T-cell (primary cell): ENCODE results near the gene MCM3AP. TPM values are rescaled to one million over a fixed set of nuclear protein-coding genes. Genes with fewer than 3 reads are reported as not detected.

ENCODE experiments used
- ATAC-seq, 4 experiments: fragments of 200-7000 bp in 3 of 4; fragments of 150-1000 bp in 1 of 4; cut with Tn5 transposase; replicated peaks in 1 of 4; 1 replicate in 3 of 4; 2 replicates in 1 of 4; pipeline ENCODE4 v1.10.0; 2021; ENCODE audit warnings: moderate library complexity in 3 of 4, mild to moderate bottlenecking in 2 of 4, moderate number of reproducible peaks in 1 of 4
- CTCF ChIA-PET, 2 donors: fragments of 300-600 bp; sonication (Branson Sonifier 250); formaldehyde crosslinking; loops; one replicate each; lab custom pipeline; 2022; ENCODE audit warnings: antibody characterized with exemption in 2 of 2; lab: Charles Lee
- POLR2A ChIA-PET, 2 donors: fragments of 300-600 bp; sonication (Branson Sonifier 250); formaldehyde crosslinking; loops; one replicate each; lab custom pipeline; 2022; ENCODE audit warnings: antibody characterized with exemption in 2 of 2; lab: Charles Lee
- DNase-seq, 35 experiments: peaks; one replicate each; pipeline versions ENCODE4 v3.0.0 to v3.0.0-alpha.2; 2013 to 2023
- H3K27ac ChIP-seq: one replicate; pipeline ENCODE4 v1.5.1; 2013; ENCODE audit warnings: low read length
- H3K27me3 ChIP-seq, 2 experiments: replicated peaks in 1 of 2; 1 replicate in 1 of 2; 2 replicates in 1 of 2; pipeline versions ENCODE4 v1.6.1 to v1.7.0; 2013; ENCODE audit warnings: low read length in 1 of 2, mixed read lengths in 1 of 2; ENCODE audit not compliant: control insufficient read depth in 2 of 2, insufficient read depth in 2 of 2; ENCODE audit errors: extremely low read depth in 1 of 2
- H3K36me3 ChIP-seq, 2 donors: 1 replicate in 1 of 2; 2 replicates in 1 of 2; pipeline versions ENCODE4 v1.6.1 to v1.7.0; 2013; ENCODE audit warnings: low read length in 1 of 2; ENCODE audit not compliant: control insufficient read depth in 2 of 2, insufficient read depth in 1 of 2; ENCODE audit errors: extremely low read depth in 1 of 2
- H3K4me1 ChIP-seq, 2 experiments: 1 replicate in 1 of 2; 2 replicates in 1 of 2; pipeline versions ENCODE4 v1.6.1 to v1.7.0; 2013; ENCODE audit warnings: low read length in 2 of 2, mixed read lengths in 1 of 2; ENCODE audit not compliant: insufficient read depth in 2 of 2, control insufficient read depth in 1 of 2; ENCODE audit errors: extremely low read depth in 1 of 2
- H3K4me3 ChIP-seq, 2 donors: 1 replicate in 1 of 2; 2 replicates in 1 of 2; pipeline versions ENCODE4 v1.5.1 to v1.7.0; 2013; ENCODE audit warnings: mild to moderate bottlenecking in 2 of 2, low read length in 1 of 2, moderate library complexity in 1 of 2; ENCODE audit not compliant: control insufficient read depth in 1 of 2; ENCODE audit errors: extremely low read depth in 1 of 2
- H3K9me3 ChIP-seq: 2 replicates; pipeline ENCODE4 v1.7.0; 2013
- H3K27ac Mint-ChIP-seq, 2 donors: one replicate each; pipeline ENCODE4 v1.8.0; 2020 to 2021; ENCODE audit warnings: mild to moderate bottlenecking in 2 of 2, mixed read lengths in 2 of 2
- H3K27me3 Mint-ChIP-seq, 2 donors: one replicate each; pipeline ENCODE4 v1.8.0; 2021 to 2022; ENCODE audit warnings: mixed read lengths in 2 of 2
- H3K36me3 Mint-ChIP-seq: one replicate; pipeline ENCODE4 v1.8.0; 2021; ENCODE audit warnings: mixed read lengths
- H3K4me1 Mint-ChIP-seq, 3 donors: one replicate each; pipeline ENCODE4 v1.8.0; 2020 to 2022; ENCODE audit warnings: mixed read lengths in 3 of 3, mild to moderate bottlenecking in 1 of 3
- H3K4me3 Mint-ChIP-seq, 3 donors: one replicate each; pipeline ENCODE4 v1.8.0; 2020 to 2022; ENCODE audit warnings: mild to moderate bottlenecking in 3 of 3, mixed read lengths in 3 of 3, moderate library complexity in 3 of 3
- H3K9me3 Mint-ChIP-seq, 3 donors: one replicate each; pipeline ENCODE4 v1.8.0; 2020 to 2022; ENCODE audit warnings: mixed read lengths in 3 of 3
- WGBS: methylation state at CpG from one replicate; pipeline ENCODE4 v1.1.5; 2013; ENCODE audit warnings: missing lambda C conversion rate; ENCODE audit not compliant: insufficient coverage; 5-methylcytosine and 5-hydroxymethylcytosine counted together
- total RNA-seq, 35 experiments: library from RNA in 6 of 35; stranded (reverse) in 6 of 35; fragments of 120-200 nt in 1 of 35; gene quantifications; one replicate each; pipeline versions ENCODE4 v1.2.1 to v1.2.4 and lab custom pipeline; 2013 to 2026

MCM3AP gene
- 100 to 1,000 TPM; 126 to 180 (median 166) TPM for total RNA-seq
- total RNA-seq (2013): 101 TPM
- total RNA-seq (lab: John Stamatoyannopoulos, UW): 120 to 273 (median 196) reads per million in 29 experiments

GRCh38 chr21:46285206-46285661 lies at the start of gene MCM3AP:
TSS of gene MCM3AP (minus strand) at chr21:46285611. CDS start at chr21:46285286, 325 bp downstream.
- WGBS: no CpG with 5 or more reads among the region's 6 CpGs
- ATAC-seq: no peak
- H3K27ac Mint-ChIP-seq: peak within 1 kb of the TSS; percentile 97 to 98
- peak within 1 kb of the TSS; percentile 75 to 78 for H3K4me3 ChIP-seq
- H3K27me3 ChIP-seq: no peaks in the 10 kb centered on the region
- H3K4me1 ChIP-seq: peaks cover 21 to 53% of the 10 kb centered on the region in 2 experiments
- CTCF ChIA-PET: interaction anchor here in 1 of 2 donors (0.5 to 1.8 kb wide), 2 partner anchors 142 to 170 kb away, joined by 4 to 10 read pairs; no protein-coding TSS in a partner anchor
- H3K27ac ChIP-seq: peak within 1 kb of the TSS; percentile 71
- peaks cover 12 to 31% of the 10 kb centered on the region in 2 donors for H3K36me3 ChIP-seq
- H3K36me3 Mint-ChIP-seq: peaks cover 19% of the 10 kb centered on the region
- H3K4me3 Mint-ChIP-seq: peak within 1 kb of the TSS; percentile 86 to 98 (median 93)
- no peaks in the 10 kb centered on the region for H3K27me3 Mint-ChIP-seq
- no peak for DNase-seq
- POLR2A ChIA-PET: interaction anchor here in 1 of 2 donors (0.8 kb wide), 1 partner anchor 372 kb away, joined by 3 read pairs; no protein-coding TSS in a partner anchor
- no peaks in the 10 kb centered on the region for H3K9me3 Mint-ChIP-seq
- peaks cover 57 to 64% (median 60%) of the 10 kb centered on the region in 3 donors for H3K4me1 Mint-ChIP-seq
- H3K9me3 ChIP-seq: no peaks in the 10 kb centered on the region

DNA sequence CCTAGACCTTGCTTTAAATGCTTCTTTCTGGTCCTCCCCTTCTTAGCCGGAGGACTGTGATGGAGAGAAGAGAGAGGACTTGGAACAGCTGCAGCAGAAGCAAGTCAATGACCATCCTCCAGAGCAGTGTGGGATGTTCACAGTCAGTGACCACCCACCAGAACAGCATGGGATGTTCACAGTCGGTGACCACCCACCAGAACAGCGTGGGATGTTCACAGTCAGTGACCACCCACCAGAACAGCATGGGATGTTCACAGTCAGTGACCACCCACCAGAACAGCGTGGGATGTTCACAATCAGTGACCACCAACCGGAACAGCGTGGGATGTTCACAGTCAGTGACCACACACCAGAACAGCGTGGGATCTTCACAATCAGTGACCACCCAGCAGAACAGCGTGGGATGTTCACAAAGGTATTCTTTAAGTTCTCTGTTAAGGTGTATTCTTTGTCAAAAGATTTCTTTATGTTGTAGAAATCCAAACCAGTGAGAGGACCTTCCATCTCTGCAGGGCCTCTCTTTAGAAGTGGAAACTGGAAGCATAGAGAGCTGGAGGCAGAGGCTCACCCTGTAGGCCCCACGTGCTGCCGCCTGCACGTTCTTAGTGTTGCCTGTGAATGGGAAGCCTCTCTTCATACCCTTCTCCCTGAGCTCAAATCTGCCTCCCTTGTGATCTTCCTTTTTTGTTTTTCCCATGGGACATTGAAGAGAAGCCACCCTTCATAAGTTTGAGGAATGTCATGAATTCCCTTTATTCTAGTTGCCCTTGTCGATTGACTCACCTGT lies 49.1 kb upstream of the MCM3AP start:
- Histone ChIP-seq H3K4me1 (no peaks in the 10 kb centered on the region), H3K27me3 (no peaks in the 10 kb centered on the region), H3K27ac (no peak overlapping the region), H3K36me3 (peaks cover 11 to 46% of the 10 kb centered on the region in 2 donors), H3K9me3 (no peaks in the 10 kb centered on the region), H3K4me3 (no peak overlapping the region)
- ChIA-PET POLR2A (interaction anchor here in 1 of 2 donors (0.7 kb wide), 1 partner anchor 12 kb away, joined by 4 read pairs; no protein-coding TSS in a partner anchor), CTCF (interaction anchor here in 1 of 2 donors (0.6 kb wide), 1 partner anchor 180 kb away, joined by 4 read pairs; no protein-coding TSS in a partner anchor)
- H3K27ac Mint-ChIP-seq: no peak overlapping the region
- ATAC-seq (no peak), DNase-seq (no peak)
- WGBS: 100% methylated on average over 3 of the region's 12 CpGs
- peaks cover 39% of the 10 kb centered on the region for H3K36me3 Mint-ChIP-seq
- no peaks in the 10 kb centered on the region for H3K27me3 Mint-ChIP-seq
- no peak overlapping the region for H3K4me3 Mint-ChIP-seq
- H3K9me3 Mint-ChIP-seq: no peaks in the 10 kb centered on the region
- no peaks in the 10 kb centered on the region for H3K4me1 Mint-ChIP-seq

DNA sequence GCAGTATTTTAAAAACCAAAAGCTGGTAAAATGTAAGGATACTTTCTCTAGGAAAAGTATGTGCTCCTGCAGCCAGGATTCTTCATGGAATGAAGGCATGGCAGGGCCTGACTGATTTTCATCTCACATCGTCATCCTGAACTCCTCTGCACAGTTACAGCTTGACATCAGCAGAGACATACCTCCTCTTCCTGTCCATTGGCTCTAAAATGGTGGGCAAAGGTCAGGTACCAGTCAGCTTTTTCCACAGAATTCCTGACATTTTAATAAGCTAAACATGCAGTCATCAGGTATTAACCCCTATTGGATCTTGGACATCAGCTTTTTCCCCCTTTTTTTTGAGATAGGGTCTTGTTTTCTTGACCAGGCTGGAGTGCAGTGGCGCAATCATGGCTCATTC lies 44.4 kb upstream of the MCM3AP start:
- Mint-ChIP-seq H3K27me3 (no peaks in the 10 kb centered on the region), H3K27ac (no peak overlapping the region), H3K36me3 (peaks cover 16% of the 10 kb centered on the region), H3K4me3 (no peak overlapping the region), H3K4me1 (peaks cover 12 to 15% (median 13%) of the 10 kb centered on the region in 3 donors), H3K9me3 (no peaks in the 10 kb centered on the region)
- peaks cover 2 to 35% of the 10 kb centered on the region in 2 donors for H3K36me3 ChIP-seq
- DNase-seq: no peak
- POLR2A ChIA-PET: no interaction called here
- ATAC-seq: no peak
- H3K27me3 ChIP-seq: no peaks in the 10 kb centered on the region
- no peak overlapping the region for H3K4me3 ChIP-seq
- H3K9me3 ChIP-seq: no peaks in the 10 kb centered on the region
- CTCF ChIA-PET: no interaction called here
- WGBS: 83% methylated on average over 1 of the region's 2 CpGs
- H3K27ac ChIP-seq: no peak overlapping the region
- H3K4me1 ChIP-seq: peaks cover 6 to 8% of the 10 kb centered on the region in 2 experiments

GRCh38 chr21:46328151-46328550 lies 42.7 kb upstream of the MCM3AP start:
- H3K4me3 Mint-ChIP-seq: no peak overlapping the region
- no peak overlapping the region for H3K27ac Mint-ChIP-seq

GRCh38 chr21:46327711-46328110 lies 42.3 kb upstream of the MCM3AP start:
- Histone ChIP-seq H3K36me3 (peaks cover 2 to 30% of the 10 kb centered on the region in 2 donors), H3K4me3 (no peak overlapping the region), H3K27me3 (no peaks in the 10 kb centered on the region), H3K27ac (no peak overlapping the region), H3K4me1 (peaks cover 8 to 18% of the 10 kb centered on the region in 2 experiments), H3K9me3 (no peaks in the 10 kb centered on the region)
- H3K36me3 Mint-ChIP-seq: peaks cover 16% of the 10 kb centered on the region
- ChIA-PET POLR2A (no interaction called here), CTCF (no interaction called here)
- H3K27me3 Mint-ChIP-seq: no peaks in the 10 kb centered on the region
- peaks cover 17 to 21% (median 19%) of the 10 kb centered on the region in 3 donors for H3K4me1 Mint-ChIP-seq
- H3K27ac Mint-ChIP-seq: no peak overlapping the region
- H3K4me3 Mint-ChIP-seq: no peak overlapping the region
- DNase-seq (no peak), ATAC-seq (no peak)
- H3K9me3 Mint-ChIP-seq: no peaks in the 10 kb centered on the region
- 97% methylated on average over 3 of the region's 4 CpGs for WGBS

More at GRCh38 chr21:46328151-46328550, 42.7 kb upstream of the MCM3AP start:
- no peaks in the 10 kb centered on the region for H3K27me3 ChIP-seq
- no peaks in the 10 kb centered on the region for H3K9me3 Mint-ChIP-seq
- no peak overlapping the region for H3K4me3 ChIP-seq
- peaks cover 2 to 30% of the 10 kb centered on the region in 2 donors for H3K36me3 ChIP-seq
- H3K9me3 ChIP-seq: no peaks in the 10 kb centered on the region
- H3K36me3 Mint-ChIP-seq: peaks cover 16% of the 10 kb centered on the region
- H3K27ac ChIP-seq: no peak overlapping the region
- no peaks in the 10 kb centered on the region for H3K27me3 Mint-ChIP-seq
- no peak for DNase-seq
- H3K4me1 ChIP-seq: peaks cover 6 to 13% of the 10 kb centered on the region in 2 experiments
- H3K4me1 Mint-ChIP-seq: peaks cover 13 to 17% (median 14%) of the 10 kb centered on the region in 3 donors
- no peak for ATAC-seq
- POLR2A ChIA-PET: no interaction called here
- WGBS: 100% methylated on average over 1 of the region's 5 CpGs
- CTCF ChIA-PET: no interaction called here

DNA sequence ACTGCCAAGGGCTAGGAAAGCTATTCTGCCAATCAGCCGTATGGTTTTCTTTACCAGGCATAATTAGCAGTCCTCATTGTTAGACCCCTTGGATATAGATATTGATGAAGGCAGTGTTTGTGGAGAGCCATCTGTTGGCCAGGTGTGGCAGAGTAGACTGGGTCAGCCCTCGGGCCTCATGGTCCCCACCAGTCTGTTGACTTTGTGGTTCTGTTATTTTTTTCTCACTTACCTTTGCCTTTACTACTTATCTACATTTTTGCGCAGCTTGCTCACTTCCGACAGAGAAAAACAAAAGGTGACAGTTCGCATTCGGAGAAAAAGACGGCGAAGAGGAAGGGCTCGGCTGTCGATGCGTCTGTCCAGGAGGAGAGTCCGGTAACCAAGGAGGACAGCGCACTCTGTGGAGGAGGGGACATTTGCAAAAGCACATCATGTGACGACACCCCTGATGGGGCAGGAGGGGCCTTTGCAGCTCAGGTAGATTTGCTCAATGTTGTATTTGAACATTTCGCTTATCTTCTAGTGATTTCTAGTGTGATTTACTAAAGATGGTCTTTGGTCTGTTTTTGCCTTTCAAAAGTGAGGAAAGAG lies 40.8 kb upstream of the MCM3AP start:
- DNase-seq: no peak
- no peaks in the 10 kb centered on the region for H3K27me3 Mint-ChIP-seq
- Histone ChIP-seq H3K27me3 (no peaks in the 10 kb centered on the region), H3K27ac (no peak overlapping the region), H3K9me3 (no peaks in the 10 kb centered on the region), H3K4me1 (peaks cover 16 to 29% of the 10 kb centered on the region in 2 experiments), H3K4me3 (no peak overlapping the region), H3K36me3 (peaks cover 2 to 27% of the 10 kb centered on the region in 2 donors)
- H3K27ac Mint-ChIP-seq: peak overlapping the region in 1 of 2 donors; percentile 31
- WGBS: 100% methylated on average over 7 of the region's 15 CpGs
- peaks cover 11% of the 10 kb centered on the region for H3K36me3 Mint-ChIP-seq
- H3K4me1 Mint-ChIP-seq: peaks cover 28 to 36% (median 31%) of the 10 kb centered on the region in 3 donors
- H3K9me3 Mint-ChIP-seq: no peaks in the 10 kb centered on the region
- ChIA-PET POLR2A (no interaction called here), CTCF (interaction anchor here in 1 of 2 donors (0.8 kb wide), 1 partner anchor 300 kb away, joined by 3 read pairs; no protein-coding TSS in a partner anchor)
- no peak for ATAC-seq
- H3K4me3 Mint-ChIP-seq: peak overlapping the region in 2 of 3 donors; percentile 83 to 93
